ENCODE results near the gene FZD2. TPM values are rescaled to one million over a fixed set of nuclear protein-coding genes. Genes with fewer than 3 reads are reported as not detected.

FZD2 gene
- total RNA-seq, 1 experiment from 2014 or later: 61.8 TPM

DNA sequence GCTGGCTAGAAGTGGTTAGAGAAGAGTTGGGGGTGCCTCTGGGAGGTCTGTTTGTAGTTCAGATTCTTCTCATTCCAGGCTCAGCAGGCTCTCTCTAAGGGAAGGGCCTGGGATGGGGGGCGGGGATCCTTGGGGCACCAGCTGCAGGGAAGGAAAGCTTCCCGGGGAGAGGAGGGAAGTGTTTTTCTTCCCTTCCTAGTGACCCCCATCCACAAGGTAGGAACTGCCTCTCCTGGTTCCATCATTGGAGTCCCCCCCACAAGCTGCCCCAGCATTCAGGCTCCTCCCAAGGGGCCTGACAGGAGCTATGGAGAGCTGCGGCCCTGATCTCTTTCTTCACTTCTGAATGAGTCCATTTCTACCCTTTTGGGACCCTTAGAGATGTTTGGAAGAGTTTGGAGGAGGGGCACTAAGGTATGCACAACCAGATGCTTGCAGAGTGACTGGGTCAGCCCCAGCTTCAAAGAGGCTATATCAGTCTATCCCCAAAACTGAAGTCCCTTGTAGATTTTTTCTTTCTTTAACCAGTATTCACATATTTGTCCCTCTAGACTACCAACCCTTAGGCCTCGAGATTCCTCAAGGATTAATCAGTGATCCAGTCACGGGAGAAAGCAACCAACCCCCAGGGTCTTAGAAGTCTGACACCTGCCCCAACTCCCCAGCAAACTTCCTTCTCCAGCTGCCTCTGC, 13.9 kb upstream of the FZD2 start:
- ChIA-PET POLR2A (ENCODE audit: unreplicated experiment) (interaction anchor here (0.5 to 1.4 kb wide), 6 partner anchors 14 to 630 kb away, joined by 3 to 9 read pairs (median 6); partner anchors contain the start of gene FZD2), CTCF (interaction anchor here (0.6 kb wide), 1 partner anchor 94 kb away, joined by 4 read pairs; no protein-coding TSS in a partner anchor)
- H3K36me3 ChIP-seq (ENCODE audit: low read depth): no peaks in the 10 kb centered on the region
- no peaks in the 10 kb centered on the region for H3K79me2 ChIP-seq (ENCODE audit: low read depth)
- BruUV-seq (replicated peaks): no TSS peak
- peaks cover 43% of the 10 kb centered on the region for H3F3A ChIP-seq (ENCODE audit: insufficient read depth, low read depth)
- intact Hi-C loops (cut with micrococcal nuclease; ENCODE audit: unreplicated experiment): no loop called here
- peak overlapping the region; percentile 97 for H3K27ac ChIP-seq
- H2AFZ ChIP-seq: peak overlapping the region; percentile 3; the same call in 1 of the 2 replicates
- peak overlapping the region; percentile 8; the same call in 1 of the 2 replicates for H3K4me3 ChIP-seq
- peaks cover 75% of the 10 kb centered on the region for H3K4me1 ChIP-seq (replicated peaks; ENCODE audit: insufficient read depth)
- peak overlapping the region; percentile 74 for H3K4me2 ChIP-seq
- no peaks in the 10 kb centered on the region; the same call in 1 of the 2 replicates for H3K9me3 ChIP-seq (ENCODE audit: insufficient read depth, low read depth)
- H4K20me1 ChIP-seq (ENCODE audit: insufficient read depth): no peaks in the 10 kb centered on the region
- H3K27me3 ChIP-seq (ENCODE audit: insufficient read depth, low read depth): no peaks in the 10 kb centered on the region
- DNase-seq: peak; percentile 79 to 96
- no peak for TF ChIP-seq EZH2 (IDR thresholded peaks at IDR 0.05; ENCODE audit: low read depth)
- TF ChIP-seq, protein P1, sequence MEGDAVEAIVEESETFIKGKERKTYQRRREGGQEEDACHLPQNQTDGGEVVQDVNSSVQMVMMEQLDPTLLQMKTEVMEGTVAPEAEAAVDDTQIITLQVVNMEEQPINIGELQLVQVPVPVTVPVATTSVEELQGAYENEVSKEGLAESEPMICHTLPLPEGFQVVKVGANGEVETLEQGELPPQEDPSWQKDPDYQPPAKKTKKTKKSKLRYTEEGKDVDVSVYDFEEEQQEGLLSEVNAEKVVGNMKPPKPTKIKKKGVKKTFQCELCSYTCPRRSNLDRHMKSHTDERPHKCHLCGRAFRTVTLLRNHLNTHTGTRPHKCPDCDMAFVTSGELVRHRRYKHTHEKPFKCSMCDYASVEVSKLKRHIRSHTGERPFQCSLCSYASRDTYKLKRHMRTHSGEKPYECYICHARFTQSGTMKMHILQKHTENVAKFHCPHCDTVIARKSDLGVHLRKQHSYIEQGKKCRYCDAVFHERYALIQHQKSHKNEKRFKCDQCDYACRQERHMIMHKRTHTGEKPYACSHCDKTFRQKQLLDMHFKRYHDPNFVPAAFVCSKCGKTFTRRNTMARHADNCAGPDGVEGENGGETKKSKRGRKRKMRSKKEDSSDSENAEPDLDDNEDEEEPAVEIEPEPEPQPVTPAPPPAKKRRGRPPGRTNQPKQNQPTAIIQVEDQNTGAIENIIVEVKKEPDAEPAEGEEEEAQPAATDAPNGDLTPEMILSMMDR (conservative IDR thresholded peaks at IDR 0.05): no peak
- no peaks in the 10 kb centered on the region for H3K9me2 ChIP-seq (ENCODE audit: insufficient read depth)

DNA sequence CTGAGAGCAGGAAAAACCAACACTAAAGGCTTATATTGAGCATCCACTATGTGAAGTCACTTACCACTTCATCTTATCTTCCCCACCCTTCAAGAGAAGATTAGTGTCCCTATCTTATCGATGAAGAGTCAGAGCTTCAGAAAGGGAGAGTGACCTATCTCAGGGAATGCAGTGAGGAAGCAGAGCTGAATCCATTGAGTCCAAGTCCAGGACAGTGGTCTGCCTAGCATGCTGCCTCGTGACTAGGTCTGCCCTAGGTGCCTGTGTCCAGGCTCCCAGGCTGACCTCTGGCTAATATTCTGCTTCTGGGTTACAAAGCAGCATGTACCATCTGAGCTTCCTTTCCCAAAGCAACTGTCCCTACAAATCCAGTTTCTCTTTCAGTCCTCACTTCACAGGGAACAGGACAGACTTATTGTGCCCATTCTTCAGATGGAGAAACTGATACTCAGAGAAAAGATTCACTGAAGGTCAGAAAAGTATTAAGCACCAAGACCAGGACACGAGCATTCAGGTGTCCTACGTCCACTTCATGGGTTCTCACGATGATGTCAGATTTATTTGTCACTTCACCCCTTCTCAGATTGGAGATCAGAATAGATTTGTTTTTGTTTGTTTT, 13.3 kb upstream of the FZD2 start:
- TSS peak; percentile 62 for BruUV-seq (replicated peaks)
- H3K4me1 ChIP-seq (replicated peaks; ENCODE audit: insufficient read depth): peaks cover 81% of the 10 kb centered on the region
- peak overlapping the region; percentile 8; the same call in 1 of the 2 replicates for H3K4me3 ChIP-seq
- ChIA-PET POLR2A (ENCODE audit: unreplicated experiment) (interaction anchor here (0.5 to 1.4 kb wide), 4 partner anchors 13 to 629 kb away, joined by 5 to 9 read pairs (median 8); partner anchors contain the start of gene FZD2), CTCF (interaction anchor here (0.6 to 1.2 kb wide), 2 partner anchors 8 to 22 kb away, joined by 4 to 8 read pairs; no protein-coding TSS in a partner anchor)
- H3K9me3 ChIP-seq (ENCODE audit: insufficient read depth, low read depth): no peaks in the 10 kb centered on the region; the same call in 1 of the 2 replicates
- TF ChIP-seq, protein P1 (conservative IDR thresholded peaks at IDR 0.05): no peak
- no peak for TF ChIP-seq EZH2 (IDR thresholded peaks at IDR 0.05; ENCODE audit: low read depth)
- no peaks in the 10 kb centered on the region for H3K79me2 ChIP-seq (ENCODE audit: low read depth)
- intact Hi-C loops (cut with micrococcal nuclease; ENCODE audit: unreplicated experiment): no loop called here
- no peaks in the 10 kb centered on the region for H3K9me2 ChIP-seq (ENCODE audit: insufficient read depth)
- no peak overlapping the region for H2AFZ ChIP-seq
- H3F3A ChIP-seq (ENCODE audit: insufficient read depth, low read depth): peaks cover 48% of the 10 kb centered on the region
- no peaks in the 10 kb centered on the region for H3K36me3 ChIP-seq (ENCODE audit: low read depth)
- H3K27ac ChIP-seq: peak overlapping the region; percentile 97
- peak overlapping the region; percentile 74 for H3K4me2 ChIP-seq
- H4K20me1 ChIP-seq (ENCODE audit: insufficient read depth): no peaks in the 10 kb centered on the region
- H3K27me3 ChIP-seq (ENCODE audit: insufficient read depth, low read depth): no peaks in the 10 kb centered on the region
- DNase-seq: no peak
